ENCODE measurements around the gene AKT1S1.

DNA sequence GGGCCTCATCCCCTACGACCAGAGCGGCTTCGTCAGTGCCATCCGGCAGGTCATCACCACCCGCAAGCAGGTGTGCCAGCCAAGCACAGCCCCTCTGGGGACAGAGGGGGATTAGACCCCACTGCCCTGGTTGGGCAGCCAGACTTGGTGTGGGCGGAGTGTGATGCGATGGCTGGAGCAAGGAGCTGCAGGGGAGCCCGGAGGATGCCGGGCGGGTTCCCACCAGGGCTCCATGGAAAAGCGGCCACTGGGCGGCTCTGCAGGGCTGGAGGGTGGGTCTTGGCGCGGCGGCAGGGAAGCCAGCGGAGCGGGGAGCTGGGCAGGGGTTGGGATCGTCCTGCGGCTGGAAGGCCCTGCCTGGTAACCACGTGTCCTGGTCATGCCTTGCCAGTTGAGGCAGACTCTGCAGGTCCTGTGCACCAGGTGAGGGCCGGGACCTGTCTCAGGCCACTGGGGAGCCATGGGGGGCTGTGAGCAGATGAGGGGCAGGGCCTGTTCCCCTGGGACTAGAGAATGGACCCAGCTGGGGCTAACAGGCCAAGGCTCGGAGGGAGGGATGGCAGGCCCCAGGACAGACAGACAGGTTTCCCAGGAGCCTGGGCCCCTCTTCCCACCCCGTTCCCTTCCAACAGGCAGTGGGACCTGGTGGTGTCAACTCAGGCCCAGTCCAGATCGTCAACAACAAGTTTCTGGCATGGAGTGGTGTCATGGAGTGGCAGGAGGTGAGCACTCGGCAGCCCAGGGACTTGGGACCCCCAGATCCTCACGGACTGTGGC lies 19.9 kb downstream of the AKT1S1 start:
- TF ChIP-seq, protein P1, sequence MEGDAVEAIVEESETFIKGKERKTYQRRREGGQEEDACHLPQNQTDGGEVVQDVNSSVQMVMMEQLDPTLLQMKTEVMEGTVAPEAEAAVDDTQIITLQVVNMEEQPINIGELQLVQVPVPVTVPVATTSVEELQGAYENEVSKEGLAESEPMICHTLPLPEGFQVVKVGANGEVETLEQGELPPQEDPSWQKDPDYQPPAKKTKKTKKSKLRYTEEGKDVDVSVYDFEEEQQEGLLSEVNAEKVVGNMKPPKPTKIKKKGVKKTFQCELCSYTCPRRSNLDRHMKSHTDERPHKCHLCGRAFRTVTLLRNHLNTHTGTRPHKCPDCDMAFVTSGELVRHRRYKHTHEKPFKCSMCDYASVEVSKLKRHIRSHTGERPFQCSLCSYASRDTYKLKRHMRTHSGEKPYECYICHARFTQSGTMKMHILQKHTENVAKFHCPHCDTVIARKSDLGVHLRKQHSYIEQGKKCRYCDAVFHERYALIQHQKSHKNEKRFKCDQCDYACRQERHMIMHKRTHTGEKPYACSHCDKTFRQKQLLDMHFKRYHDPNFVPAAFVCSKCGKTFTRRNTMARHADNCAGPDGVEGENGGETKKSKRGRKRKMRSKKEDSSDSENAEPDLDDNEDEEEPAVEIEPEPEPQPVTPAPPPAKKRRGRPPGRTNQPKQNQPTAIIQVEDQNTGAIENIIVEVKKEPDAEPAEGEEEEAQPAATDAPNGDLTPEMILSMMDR (IDR thresholded peaks at IDR 0.05) = no peak
- TF ChIP-seq EP300 (IDR thresholded peaks at IDR 0.05) = no peak
- no peak for TF ChIP-seq POLR2AphosphoS5 (IDR thresholded peaks at IDR 0.05)
- no peak for TF ChIP-seq POLR2A (IDR thresholded peaks at IDR 0.05)
